OCI-LY3 (cell line): ENCODE measurements around the gene IL36A.

ENCODE experiments used
- EZH2phosphoT487 ChIP-seq: fragments of 200-600 bp; shearing (Covaris generic); IDR thresholded peaks from 2 replicates; pipeline ENCODE4 v1.6.1; 2018; ENCODE audit warnings: antibody characterized with exemption, mixed run types, low read depth
- TF ChIP-seq, protein P1 (sequence below): fragments of 200-600, 300-600 bp; sonication (generic); IDR thresholded peaks from 2 replicates; pipeline ENCODE4 v1.5.1; 2014; ENCODE audit warnings: antibody characterized with exemption, low read length, low read depth

DNA sequence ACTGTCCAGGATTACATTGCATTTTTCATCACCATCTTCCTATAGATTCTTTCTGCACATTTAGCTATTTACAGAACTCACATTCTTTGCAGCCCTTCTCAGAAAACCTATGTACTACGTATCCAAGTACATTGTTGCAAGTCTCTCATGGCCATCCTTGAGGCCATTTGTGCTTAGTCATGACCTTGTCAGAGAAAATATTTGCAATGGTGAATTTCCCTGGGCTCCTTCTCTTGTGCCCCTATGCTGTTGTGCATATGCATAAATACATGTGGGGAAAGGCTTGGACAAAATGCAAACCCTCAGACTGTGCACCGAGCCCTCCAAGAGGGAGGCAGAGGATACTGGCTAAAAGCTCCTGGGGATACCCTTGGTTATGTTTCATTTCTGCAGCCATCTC is 19.5 kb downstream of the IL36A start:
- TF ChIP-seq, protein P1, sequence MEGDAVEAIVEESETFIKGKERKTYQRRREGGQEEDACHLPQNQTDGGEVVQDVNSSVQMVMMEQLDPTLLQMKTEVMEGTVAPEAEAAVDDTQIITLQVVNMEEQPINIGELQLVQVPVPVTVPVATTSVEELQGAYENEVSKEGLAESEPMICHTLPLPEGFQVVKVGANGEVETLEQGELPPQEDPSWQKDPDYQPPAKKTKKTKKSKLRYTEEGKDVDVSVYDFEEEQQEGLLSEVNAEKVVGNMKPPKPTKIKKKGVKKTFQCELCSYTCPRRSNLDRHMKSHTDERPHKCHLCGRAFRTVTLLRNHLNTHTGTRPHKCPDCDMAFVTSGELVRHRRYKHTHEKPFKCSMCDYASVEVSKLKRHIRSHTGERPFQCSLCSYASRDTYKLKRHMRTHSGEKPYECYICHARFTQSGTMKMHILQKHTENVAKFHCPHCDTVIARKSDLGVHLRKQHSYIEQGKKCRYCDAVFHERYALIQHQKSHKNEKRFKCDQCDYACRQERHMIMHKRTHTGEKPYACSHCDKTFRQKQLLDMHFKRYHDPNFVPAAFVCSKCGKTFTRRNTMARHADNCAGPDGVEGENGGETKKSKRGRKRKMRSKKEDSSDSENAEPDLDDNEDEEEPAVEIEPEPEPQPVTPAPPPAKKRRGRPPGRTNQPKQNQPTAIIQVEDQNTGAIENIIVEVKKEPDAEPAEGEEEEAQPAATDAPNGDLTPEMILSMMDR, result no peak
- no peak for TF ChIP-seq EZH2phosphoT487
